Activated CD8-positive, alpha-beta T cell treated with anti-CD3 and anti-CD28 coated beads for 36 hours (primary cell): ENCODE data around the gene SH3BP1. TPM values are rescaled to one million over a fixed set of nuclear protein-coding genes. Genes with fewer than 3 reads are reported as not detected.

Experiments
- ATAC-seq: fragments of 200-7000 bp; cut with Tn5 transposase; one replicate; pipeline ENCODE4 v1.10.0; 2021; ENCODE audit warnings: mild to moderate bottlenecking, moderate library complexity
- CTCF ChIA-PET: fragments of 350-600 bp; sonication (Branson Sonifier 250); formaldehyde crosslinking; loops from one replicate; lab custom pipeline; 2021; ENCODE audit warnings: antibody characterized with exemption; lab: Charles Lee
- POLR2A ChIA-PET: fragments of 350-600 bp; sonication (Branson Sonifier 250); formaldehyde crosslinking; loops from one replicate; lab custom pipeline; 2021; ENCODE audit warnings: antibody characterized with exemption; lab: Charles Lee
- DNase-seq: peaks from one replicate; pipeline ENCODE4 v3.0.0-alpha.2; 2020
- H3K27ac Mint-ChIP-seq: one replicate; pipeline ENCODE4 v1.8.0; 2021; ENCODE audit warnings: mild to moderate bottlenecking, mixed read lengths
- H3K27me3 Mint-ChIP-seq: one replicate; pipeline ENCODE4 v1.8.0; 2021; ENCODE audit warnings: mixed read lengths
- H3K36me3 Mint-ChIP-seq: one replicate; pipeline ENCODE4 v1.8.0; 2021; ENCODE audit warnings: low read depth, mixed read lengths
- H3K4me1 Mint-ChIP-seq: one replicate; pipeline ENCODE4 v1.8.0; 2021; ENCODE audit warnings: low read depth, mixed read lengths
- H3K4me3 Mint-ChIP-seq: one replicate; pipeline ENCODE4 v1.8.0; 2021; ENCODE audit warnings: mild to moderate bottlenecking, moderate library complexity, mixed read lengths
- H3K9me3 Mint-ChIP-seq: one replicate; pipeline ENCODE4 v1.8.0; 2021; ENCODE audit warnings: mixed read lengths
- intact Hi-C: fragments of 100-400 bp; cut with micrococcal nuclease; formaldehyde crosslinking; loops from one replicate; pipeline ENCODE4 v1.10.0; 2022
- total RNA-seq, 2 experiments: library from RNA; stranded (reverse); gene quantifications; one replicate each; pipeline ENCODE4 v1.2.3, GENCODE V29; 2021
- TF ChIP-seq, protein P1 (sequence below): fragments of 200-600 bp; IDR thresholded peaks from one replicate; pipeline ENCODE4 v1.8.0; 2022; ENCODE audit warnings: antibody characterized with exemption, mild to moderate bottlenecking

SH3BP1 gene
- total RNA-seq, 2 experiments from 2014 or later, result 122 to 128 TPM

DNA sequence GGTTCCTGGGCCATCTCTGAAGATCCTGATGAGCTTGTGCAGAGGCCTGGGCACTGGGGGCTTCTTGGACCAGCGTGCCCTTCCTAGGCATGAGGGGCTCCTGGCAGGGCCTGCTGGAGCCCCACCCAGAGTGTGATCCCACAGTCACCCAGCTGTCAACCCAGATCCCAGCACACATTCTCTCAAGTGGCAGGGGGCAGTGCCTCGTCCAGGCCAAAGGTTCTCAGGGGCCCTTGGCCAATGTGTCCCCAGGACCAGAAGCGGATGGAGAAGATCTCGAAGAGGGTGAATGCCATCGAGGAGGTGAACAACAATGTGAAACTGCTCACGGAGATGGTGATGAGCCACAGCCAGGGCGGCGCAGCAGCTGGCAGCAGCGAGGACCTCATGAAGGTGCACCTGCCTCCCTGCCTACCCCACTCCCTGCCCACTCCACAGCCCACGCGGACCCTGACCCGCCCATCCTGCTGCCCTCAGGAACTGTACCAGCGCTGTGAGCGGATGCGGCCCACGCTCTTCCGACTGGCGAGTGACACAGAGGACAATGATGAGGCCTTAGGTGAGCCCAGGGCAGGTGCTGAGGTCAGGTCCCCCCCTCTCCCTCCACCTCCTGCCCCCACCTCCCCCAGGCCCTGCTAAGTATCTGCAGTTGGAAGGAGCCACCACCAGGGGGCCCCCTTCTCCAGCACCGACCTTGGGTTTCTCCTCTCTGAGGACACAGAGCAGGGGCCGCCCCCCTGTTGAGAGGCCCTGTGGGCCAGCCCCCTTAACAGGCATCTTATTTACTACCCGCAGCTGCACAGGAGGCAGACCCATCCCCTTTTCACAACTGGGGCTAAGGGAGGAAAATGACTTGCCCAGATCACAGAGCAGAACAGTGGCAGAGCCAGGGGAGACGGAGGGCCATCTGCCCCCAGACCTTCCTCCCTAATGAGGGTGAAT lies 16.1 kb upstream of the SH3BP1 start:
- Mint-ChIP-seq H3K36me3 (peaks cover 25% of the 10 kb centered on the region), H3K27ac (peak overlapping the region; percentile 90), H3K4me1 (peaks cover 48% of the 10 kb centered on the region), H3K27me3 (no peaks in the 10 kb centered on the region), H3K9me3 (no peaks in the 10 kb centered on the region), H3K4me3 (no peak overlapping the region)
- ATAC-seq (peak; percentile 84), DNase-seq (peak; percentile 90)
- TF ChIP-seq, protein P1, sequence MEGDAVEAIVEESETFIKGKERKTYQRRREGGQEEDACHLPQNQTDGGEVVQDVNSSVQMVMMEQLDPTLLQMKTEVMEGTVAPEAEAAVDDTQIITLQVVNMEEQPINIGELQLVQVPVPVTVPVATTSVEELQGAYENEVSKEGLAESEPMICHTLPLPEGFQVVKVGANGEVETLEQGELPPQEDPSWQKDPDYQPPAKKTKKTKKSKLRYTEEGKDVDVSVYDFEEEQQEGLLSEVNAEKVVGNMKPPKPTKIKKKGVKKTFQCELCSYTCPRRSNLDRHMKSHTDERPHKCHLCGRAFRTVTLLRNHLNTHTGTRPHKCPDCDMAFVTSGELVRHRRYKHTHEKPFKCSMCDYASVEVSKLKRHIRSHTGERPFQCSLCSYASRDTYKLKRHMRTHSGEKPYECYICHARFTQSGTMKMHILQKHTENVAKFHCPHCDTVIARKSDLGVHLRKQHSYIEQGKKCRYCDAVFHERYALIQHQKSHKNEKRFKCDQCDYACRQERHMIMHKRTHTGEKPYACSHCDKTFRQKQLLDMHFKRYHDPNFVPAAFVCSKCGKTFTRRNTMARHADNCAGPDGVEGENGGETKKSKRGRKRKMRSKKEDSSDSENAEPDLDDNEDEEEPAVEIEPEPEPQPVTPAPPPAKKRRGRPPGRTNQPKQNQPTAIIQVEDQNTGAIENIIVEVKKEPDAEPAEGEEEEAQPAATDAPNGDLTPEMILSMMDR, result peak; percentile 81
- intact Hi-C loops, result no loop called here
- ChIA-PET CTCF (interaction anchor here (0.6 to 68.1 kb wide), 4 partner anchors 2 to 344 kb away, joined by 3 to 1770 read pairs (median 886); partner anchors contain the start of genes GGA1, LGALS1, NOL12 and PDXP), POLR2A (interaction anchor here (0.7 to 2.8 kb wide), 5 partner anchors 10 to 18 kb away, joined by 3 to 11 read pairs (median 9); no protein-coding TSS in a partner anchor)

DNA sequence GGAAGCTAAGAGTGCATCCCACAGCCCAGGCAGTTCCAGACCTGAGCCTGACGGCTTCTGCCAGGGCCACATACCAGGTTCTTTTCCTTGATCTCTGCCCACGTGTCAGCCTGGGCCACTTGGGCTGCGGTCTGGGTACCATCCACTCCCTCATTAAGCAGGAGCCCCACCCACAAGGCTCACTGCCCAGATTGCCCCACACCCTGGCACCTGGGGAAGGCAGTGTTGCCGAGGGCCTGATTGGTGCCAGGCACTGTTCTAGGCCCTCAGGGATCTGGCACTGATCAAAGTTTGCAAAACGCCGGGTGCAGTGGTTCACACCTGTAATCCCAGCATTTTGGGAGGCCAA lies 15.5 kb upstream of the SH3BP1 start:
- TF ChIP-seq, protein P1, result no peak
- no peaks in the 10 kb centered on the region for H3K9me3 Mint-ChIP-seq
- ATAC-seq, result no peak
- no peaks in the 10 kb centered on the region for H3K27me3 Mint-ChIP-seq
- intact Hi-C loops, result no loop called here
- DNase-seq, result no peak
- peaks cover 55% of the 10 kb centered on the region for H3K4me1 Mint-ChIP-seq
- ChIA-PET POLR2A (interaction anchor here (1.6 to 2.8 kb wide), 3 partner anchors 11 to 18 kb away, joined by 3 to 11 read pairs (median 9); no protein-coding TSS in a partner anchor), CTCF (interaction anchor here (1.4 to 68.1 kb wide), 3 partner anchors 1 to 84 kb away, joined by 3 to 1770 read pairs (median 1770); partner anchors contain the start of genes GGA1, LGALS1, NOL12 and PDXP)
- peaks cover 24% of the 10 kb centered on the region for H3K36me3 Mint-ChIP-seq
- peak overlapping the region; percentile 90 for H3K27ac Mint-ChIP-seq
- no peak overlapping the region for H3K4me3 Mint-ChIP-seq

DNA sequence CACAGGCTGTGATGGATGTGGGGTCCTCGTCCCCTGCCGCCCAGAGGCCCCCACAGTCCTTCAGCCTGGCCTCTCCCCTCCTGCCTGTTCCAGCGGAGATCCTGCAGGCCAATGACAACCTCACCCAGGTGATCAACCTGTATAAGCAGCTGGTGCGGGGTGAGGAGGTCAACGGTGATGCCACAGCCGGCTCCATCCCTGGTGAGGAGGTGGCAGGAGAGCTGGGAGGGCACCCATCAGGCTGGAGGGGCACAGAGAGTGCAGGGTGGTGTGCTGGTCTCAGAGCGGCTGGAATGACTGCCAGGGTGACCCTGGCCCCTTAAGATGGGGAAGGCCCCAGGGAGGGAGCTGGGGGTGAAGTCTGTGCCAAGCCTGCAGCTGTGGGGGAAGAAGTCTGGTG lies 14.6 kb upstream of the SH3BP1 start:
- ChIA-PET CTCF (interaction anchor here (41.4 to 68.1 kb wide), 2 partner anchors 0 to 32 kb away, joined by 1770 read pairs; partner anchors contain the start of genes GGA1, LGALS1, NOL12 and PDXP), POLR2A (interaction anchor here (1.4 to 4.4 kb wide), 5 partner anchors 9 to 43 kb away, joined by 3 to 30 read pairs (median 11); partner anchors contain the start of genes GGA1 and SH3BP1)
- no peak for ATAC-seq
- Mint-ChIP-seq H3K9me3 (no peaks in the 10 kb centered on the region), H3K27me3 (no peaks in the 10 kb centered on the region), H3K4me3 (no peak overlapping the region), H3K36me3 (peaks cover 24% of the 10 kb centered on the region), H3K4me1 (peaks cover 59% of the 10 kb centered on the region), H3K27ac (peak overlapping the region; percentile 93)
- DNase-seq, result no peak
- intact Hi-C loops, result no loop called here
- TF ChIP-seq, protein P1, result no peak

DNA sequence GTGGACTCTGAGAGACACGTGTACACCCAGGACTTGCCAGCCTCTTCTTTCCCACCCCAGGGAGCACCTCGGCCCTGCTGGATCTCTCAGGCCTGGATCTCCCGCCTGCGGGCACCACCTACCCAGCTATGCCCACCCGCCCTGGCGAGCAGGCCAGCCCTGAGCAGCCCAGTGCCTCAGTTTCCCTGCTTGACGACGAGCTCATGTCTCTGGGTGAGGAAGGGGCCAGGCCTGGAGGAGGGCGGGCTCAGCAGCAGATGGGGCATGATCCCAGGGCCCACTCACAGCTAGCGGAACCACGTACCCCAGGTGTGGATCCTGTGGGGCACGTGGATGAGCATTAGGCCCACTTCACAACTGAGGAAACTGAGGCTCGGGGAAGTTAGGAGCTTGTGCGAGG lies 13.7 kb upstream of the SH3BP1 start:
- POLR2A ChIA-PET, result interaction anchor here (0.7 to 4.4 kb wide), 9 partner anchors 8 to 42 kb away, joined by 3 to 30 read pairs (median 7); partner anchors contain the start of genes GGA1, PDXP and SH3BP1
- DNase-seq, result no peak
- Mint-ChIP-seq H3K4me3 (no peak overlapping the region), H3K4me1 (peaks cover 59% of the 10 kb centered on the region), H3K27ac (peak overlapping the region; percentile 93), H3K27me3 (no peaks in the 10 kb centered on the region), H3K36me3 (peaks cover 24% of the 10 kb centered on the region), H3K9me3 (no peaks in the 10 kb centered on the region)
- CTCF ChIA-PET, result interaction anchor here (0.7 to 68.1 kb wide), 4 partner anchors 0 to 84 kb away, joined by 3 to 1770 read pairs (median 886); partner anchors contain the start of genes GGA1, LGALS1, NOL12 and PDXP
- intact Hi-C loops, result no loop called here
- TF ChIP-seq, protein P1, result no peak
- no peak for ATAC-seq
